Central memory CD8-positive, alpha-beta T cell (primary cell): ENCODE measurements around the gene SMTNL2.

Source experiments
- ATAC-seq: fragments of 150-1000 bp; cut with Tn5 transposase; replicated peaks from 2 replicates; pipeline ENCODE4 v1.10.0; 2022; ENCODE audit warnings: mild to moderate bottlenecking, moderate FRiP score, moderate number of reproducible peaks; ENCODE audit not compliant: poor library complexity, severe bottlenecking; ENCODE audit errors: extremely low read depth
- DNase-seq, 2 donors: peaks; one replicate each; pipeline ENCODE4 v3.0.0; 2021; ENCODE audit warnings: low spot score in 2 of 2
- H3K27ac Mint-ChIP-seq: one replicate; pipeline ENCODE4 v1.8.0; 2022; ENCODE audit warnings: low read depth, mild to moderate bottlenecking, moderate library complexity, mixed read lengths
- H3K27me3 Mint-ChIP-seq: one replicate; pipeline ENCODE4 v1.8.0; 2022; ENCODE audit warnings: mixed read lengths
- H3K36me3 Mint-ChIP-seq: one replicate; pipeline ENCODE4 v1.8.0; 2022; ENCODE audit warnings: mild to moderate bottlenecking, moderate library complexity, mixed read lengths; ENCODE audit not compliant: insufficient read depth
- H3K4me1 Mint-ChIP-seq: one replicate; pipeline ENCODE4 v1.8.0; 2022; ENCODE audit warnings: mixed read lengths
- H3K4me3 Mint-ChIP-seq: one replicate; pipeline ENCODE4 v1.8.0; 2022; ENCODE audit warnings: mild to moderate bottlenecking, moderate library complexity, mixed read lengths
- H3K9me3 Mint-ChIP-seq: one replicate; pipeline ENCODE4 v1.8.0; 2022; ENCODE audit warnings: mixed read lengths

SMTNL2 gene

DNA sequence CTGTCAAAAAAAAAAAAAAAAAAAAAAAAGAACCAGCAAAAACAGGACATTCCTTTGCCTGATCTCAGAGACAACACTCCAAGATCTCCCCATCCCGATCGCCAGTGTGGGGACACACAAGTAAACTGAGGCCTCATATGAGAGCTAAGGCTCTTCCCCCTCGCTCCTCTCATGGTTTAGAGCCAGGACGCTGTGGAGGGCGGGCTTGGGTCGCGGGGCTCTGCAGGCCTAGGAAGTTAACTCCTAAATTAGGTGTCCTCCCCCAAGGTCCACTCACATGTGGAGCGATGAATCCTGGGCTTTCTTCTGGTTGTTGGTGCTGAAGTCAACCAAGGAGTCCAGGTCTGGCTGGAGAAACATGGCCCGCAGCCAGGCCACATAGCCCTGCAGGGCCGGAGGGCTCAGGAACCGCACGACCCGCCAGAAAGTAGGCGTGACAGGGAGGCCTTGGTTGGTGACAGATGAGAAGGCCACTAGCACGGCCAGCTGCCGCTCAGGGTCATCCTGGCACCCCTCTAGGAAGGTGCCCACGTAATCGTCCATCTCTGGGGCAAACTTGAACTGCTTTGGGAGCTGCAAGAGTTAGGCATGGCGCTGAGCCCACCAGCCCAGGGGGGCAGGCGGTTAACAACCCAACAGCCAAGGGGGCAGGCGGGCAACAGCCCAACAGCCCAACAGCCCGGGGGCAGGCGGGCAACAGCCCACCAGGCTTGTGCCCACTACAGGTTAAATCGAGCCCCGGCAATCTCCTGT, 34.4 kb upstream of the SMTNL2 start:
- H3K4me1 Mint-ChIP-seq: peaks cover 14% of the 10 kb centered on the region
- no peak for ATAC-seq
- no peak for DNase-seq
- no peaks in the 10 kb centered on the region for H3K27me3 Mint-ChIP-seq
- H3K36me3 Mint-ChIP-seq: peaks cover 35% of the 10 kb centered on the region
- no peaks in the 10 kb centered on the region for H3K9me3 Mint-ChIP-seq
- H3K27ac Mint-ChIP-seq: no peak overlapping the region
- H3K4me3 Mint-ChIP-seq: no peak overlapping the region

DNA sequence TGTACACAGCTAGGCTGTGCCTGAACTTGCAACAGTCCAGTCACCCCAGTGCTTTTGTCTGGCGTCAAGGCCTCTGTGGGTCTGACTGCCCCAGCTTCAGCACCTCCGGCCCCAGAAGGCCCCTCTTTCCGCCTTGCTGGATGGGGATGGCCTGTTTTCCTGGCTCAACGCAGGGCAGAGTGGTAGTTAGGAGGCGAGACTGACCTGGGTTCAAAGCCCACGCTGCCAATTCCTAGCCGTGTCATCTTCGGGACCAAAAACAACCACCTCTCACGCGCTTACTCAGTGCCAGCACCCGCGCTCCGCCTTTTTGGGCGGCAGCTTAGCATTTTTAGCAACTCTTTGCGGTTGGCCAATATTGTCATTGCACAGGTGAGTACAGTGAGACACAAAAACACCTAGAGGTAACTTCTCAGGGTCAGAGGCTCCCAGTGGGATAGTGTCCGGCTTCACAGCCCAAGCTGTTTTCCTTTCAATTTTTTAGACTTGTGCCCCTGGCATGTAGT, 33.7 kb upstream of the SMTNL2 start:
- H3K4me1 Mint-ChIP-seq: peaks cover 21% of the 10 kb centered on the region
- no peak overlapping the region for H3K27ac Mint-ChIP-seq
- no peak for ATAC-seq
- H3K9me3 Mint-ChIP-seq: no peaks in the 10 kb centered on the region
- peaks cover 38% of the 10 kb centered on the region for H3K36me3 Mint-ChIP-seq
- DNase-seq: no peak
- H3K4me3 Mint-ChIP-seq: no peak overlapping the region
- no peaks in the 10 kb centered on the region for H3K27me3 Mint-ChIP-seq

DNA sequence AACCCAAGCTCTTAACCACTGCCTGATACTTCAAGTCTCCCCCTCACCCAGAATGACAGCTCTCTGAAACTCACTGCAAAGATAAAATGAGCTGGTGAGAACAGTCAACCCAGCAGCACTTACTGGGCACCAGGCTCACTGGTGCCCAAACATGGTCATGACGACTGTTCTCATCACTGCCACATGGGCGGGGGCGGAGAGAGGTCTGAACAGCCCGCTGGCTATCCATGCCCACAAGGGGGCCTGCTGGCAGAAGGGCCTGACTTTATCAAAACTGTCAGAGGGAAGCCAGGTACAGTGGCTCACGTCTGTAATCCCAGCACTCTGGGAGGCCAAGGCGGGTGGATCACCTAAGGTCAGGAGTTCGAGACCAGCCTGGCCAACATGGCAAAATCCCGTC, 33.2 kb upstream of the SMTNL2 start:
- no peaks in the 10 kb centered on the region for H3K27me3 Mint-ChIP-seq
- H3K36me3 Mint-ChIP-seq: peaks cover 34% of the 10 kb centered on the region
- no peaks in the 10 kb centered on the region for H3K9me3 Mint-ChIP-seq
- ATAC-seq: no peak
- H3K4me1 Mint-ChIP-seq: peaks cover 26% of the 10 kb centered on the region
- H3K4me3 Mint-ChIP-seq: no peak overlapping the region
- H3K27ac Mint-ChIP-seq: no peak overlapping the region
- DNase-seq: no peak

DNA sequence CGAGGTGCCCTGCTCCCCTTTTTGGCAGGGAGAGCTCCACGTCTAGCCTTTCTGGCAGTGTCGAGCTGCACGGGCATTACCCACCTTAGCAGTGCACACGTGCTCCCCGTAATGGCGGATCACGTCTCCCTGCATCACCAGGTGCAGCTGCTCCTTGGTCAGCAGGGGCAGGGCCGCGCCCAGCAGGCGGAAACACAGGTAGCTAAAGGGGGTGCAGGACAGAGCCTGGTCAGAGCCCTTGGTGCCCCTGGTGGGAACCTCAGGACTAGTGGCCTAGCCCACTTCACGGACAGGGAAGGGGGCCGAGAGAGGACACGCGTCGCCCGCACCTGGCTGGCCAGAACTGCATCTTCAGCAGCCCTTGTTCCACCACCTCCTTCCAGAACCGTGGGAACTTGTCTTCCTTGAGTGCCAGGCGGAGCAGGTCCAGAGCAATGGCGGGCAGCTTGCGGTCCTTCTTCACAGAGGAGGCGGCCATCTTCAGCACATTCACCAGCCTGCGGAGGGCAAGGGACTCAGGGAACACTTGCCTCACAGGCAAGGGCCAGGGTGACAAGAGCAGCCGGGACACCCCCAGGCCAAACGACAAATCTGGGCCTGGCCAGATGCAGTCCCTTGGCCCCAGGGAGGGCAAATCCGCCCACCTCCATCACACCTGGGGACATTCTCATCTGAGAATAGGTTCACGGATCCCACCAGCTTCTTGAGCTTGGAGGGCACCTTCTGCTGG, 32.4 kb upstream of the SMTNL2 start:
- Mint-ChIP-seq H3K9me3 (no peaks in the 10 kb centered on the region), H3K4me3 (no peak overlapping the region), H3K27ac (no peak overlapping the region), H3K36me3 (peaks cover 36% of the 10 kb centered on the region), H3K4me1 (peaks cover 27% of the 10 kb centered on the region), H3K27me3 (no peaks in the 10 kb centered on the region)
- DNase-seq: no peak
- no peak for ATAC-seq

DNA sequence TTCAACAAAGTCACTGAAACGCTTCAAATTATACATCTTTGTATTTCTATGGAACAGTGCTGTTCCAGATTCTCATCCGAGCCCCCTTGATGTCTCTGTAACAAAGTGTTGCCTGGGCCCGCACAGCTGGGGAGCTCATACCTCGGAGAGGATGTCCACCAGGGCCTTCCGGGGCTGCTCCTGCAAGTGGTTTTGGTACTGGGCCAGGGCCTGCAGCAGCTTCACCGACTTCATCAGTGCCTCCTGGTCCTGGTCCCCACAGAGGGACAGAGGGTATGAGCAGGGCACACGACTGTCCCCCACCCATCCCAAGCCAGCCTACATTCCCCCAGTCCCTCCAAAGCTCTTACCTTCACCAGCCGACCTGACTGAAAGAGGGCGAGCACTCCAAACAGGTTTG, 30.7 kb upstream of the SMTNL2 start:
- ATAC-seq (no peak), DNase-seq (no peak)
- no peaks in the 10 kb centered on the region for H3K27me3 Mint-ChIP-seq
- H3K9me3 Mint-ChIP-seq: no peaks in the 10 kb centered on the region
- peak overlapping the region; percentile 89 for H3K4me3 Mint-ChIP-seq
- H3K4me1 Mint-ChIP-seq: peaks cover 27% of the 10 kb centered on the region
- H3K27ac Mint-ChIP-seq: no peak overlapping the region
- peaks cover 32% of the 10 kb centered on the region for H3K36me3 Mint-ChIP-seq

DNA sequence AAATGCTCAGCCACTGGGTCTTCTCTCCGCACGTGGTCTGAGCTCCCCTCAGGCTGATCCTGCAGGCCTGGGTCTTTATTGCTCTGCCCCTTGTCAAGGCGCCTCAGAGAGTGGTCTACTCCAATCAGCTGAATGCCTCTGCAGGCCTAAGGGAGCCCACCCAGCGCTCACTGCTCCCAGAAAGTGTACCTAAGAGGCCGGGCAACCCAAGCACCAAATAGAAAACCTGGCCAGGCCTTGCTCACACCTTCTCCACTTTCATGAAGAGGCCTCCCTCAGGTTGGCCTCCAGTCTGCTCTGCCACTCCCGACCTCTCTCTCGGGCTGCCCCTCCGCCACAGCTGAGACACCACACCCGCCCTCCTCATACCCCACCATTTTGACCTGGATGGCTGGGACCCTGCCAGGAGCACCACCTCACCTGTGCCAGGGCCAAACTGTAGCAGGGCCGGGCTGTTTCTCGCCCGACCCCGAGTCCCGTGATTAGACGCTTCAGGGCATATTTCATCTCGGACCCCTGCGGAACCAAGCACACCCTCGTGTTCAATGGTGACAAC, 29.8 kb upstream of the SMTNL2 start:
- ATAC-seq (no peak), DNase-seq (no peak)
- Mint-ChIP-seq H3K4me1 (peaks cover 27% of the 10 kb centered on the region), H3K9me3 (no peaks in the 10 kb centered on the region), H3K27ac (peak overlapping the region; percentile 96), H3K36me3 (peaks cover 30% of the 10 kb centered on the region), H3K4me3 (peak overlapping the region; percentile 89), H3K27me3 (no peaks in the 10 kb centered on the region)

DNA sequence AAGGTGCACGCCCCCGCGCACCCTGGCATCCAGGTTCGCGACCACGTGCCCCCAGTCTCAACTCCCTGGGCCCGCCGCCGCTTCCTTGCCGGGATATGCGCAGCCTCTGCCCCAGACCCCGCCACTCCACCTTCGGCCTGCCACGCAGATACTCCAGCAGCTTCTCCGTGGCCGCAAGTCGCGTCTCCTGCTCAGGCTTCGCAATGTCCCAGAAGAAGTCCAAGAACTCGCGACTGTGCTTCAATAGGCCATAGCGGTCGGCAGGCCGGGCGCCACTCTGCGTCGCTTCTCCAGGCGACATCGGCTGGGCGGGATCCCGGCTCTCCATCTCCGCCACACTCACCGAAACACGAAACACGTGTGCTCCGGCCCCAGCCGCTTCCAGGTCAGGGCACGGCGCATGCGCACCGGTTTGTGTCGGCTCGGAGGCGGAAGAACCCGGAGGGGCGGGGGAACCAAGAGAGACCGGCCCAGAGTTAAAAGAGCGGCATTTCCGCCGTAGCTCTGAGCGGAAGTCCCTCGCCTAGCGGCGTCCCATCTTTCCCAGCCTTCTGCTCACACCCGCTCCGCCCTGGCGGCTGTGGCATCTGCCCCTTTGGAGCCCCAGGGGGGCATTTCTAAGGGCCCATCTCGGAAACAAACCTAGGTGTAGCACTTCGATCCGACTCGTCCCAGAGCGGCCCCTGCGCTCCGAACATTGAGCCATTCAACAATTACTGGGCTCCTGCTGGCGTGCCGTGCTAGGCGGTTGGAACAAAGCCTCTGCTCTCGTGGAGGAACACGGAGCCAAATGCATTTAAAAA, 29.1 kb upstream of the SMTNL2 start, which contains the start of gene MYBBP1A:
Gene MYBBP1A (minus strand): TSS at position 388 of the 803 bp plus-strand sequence. CDS start 60 bp downstream, at position 328.
- H3K27ac Mint-ChIP-seq: peak within 1 kb of the TSS; percentile 96
- H3K36me3 Mint-ChIP-seq: peaks cover 24% of the 10 kb centered on the region
- H3K4me1 Mint-ChIP-seq: peaks cover 27% of the 10 kb centered on the region
- H3K27me3 Mint-ChIP-seq: no peaks in the 10 kb centered on the region
- H3K4me3 Mint-ChIP-seq: peak within 1 kb of the TSS; percentile 89
- peak; percentile 95 for ATAC-seq
- H3K9me3 Mint-ChIP-seq: no peaks in the 10 kb centered on the region
- peak; percentile 89 to 92 for DNase-seq

DNA sequence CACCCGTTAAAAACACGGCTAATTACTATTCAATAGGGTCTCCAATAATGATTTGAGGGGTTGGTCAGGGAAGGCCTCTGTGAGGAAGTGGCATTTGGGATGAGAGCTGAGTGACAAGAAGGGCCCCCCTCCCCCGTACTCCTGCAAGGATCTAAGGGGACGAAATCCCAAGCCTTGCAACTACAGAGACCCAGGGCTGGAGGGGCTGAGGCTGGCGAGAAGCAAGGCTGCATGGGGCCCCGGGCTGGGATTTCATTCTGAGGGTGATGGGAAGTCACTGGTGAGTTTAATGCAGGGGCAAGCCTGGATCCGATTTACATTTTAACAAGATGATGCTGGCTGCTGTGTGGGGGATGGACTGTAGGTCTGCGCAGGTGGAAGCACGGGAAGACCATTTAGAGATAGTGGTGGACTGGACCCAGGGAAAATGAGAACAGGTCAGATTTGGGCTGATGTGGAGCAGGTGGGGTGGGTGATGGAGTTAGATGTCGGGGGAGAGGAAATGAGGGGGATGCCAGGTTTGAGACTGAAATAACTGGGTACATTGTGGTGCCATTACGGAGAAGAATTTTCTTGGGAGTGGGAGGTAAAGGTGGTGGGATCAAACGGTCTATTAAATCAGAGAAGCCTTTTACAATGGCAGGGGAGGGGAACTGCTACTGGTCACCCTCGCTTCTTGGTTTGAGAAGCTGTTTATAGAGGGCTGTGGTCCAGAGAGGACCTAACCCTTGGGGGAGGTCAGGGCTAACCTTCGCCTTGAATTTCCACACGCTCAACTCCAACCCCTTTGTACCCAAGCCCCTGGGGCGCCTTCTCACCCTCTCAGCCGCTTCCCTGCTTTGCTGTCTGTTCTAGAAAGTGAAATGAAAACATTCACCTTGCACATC, 28.2 kb upstream of the SMTNL2 start:
- Mint-ChIP-seq H3K4me1 (peaks cover 27% of the 10 kb centered on the region), H3K27me3 (no peaks in the 10 kb centered on the region), H3K36me3 (peaks cover 16% of the 10 kb centered on the region), H3K9me3 (no peaks in the 10 kb centered on the region), H3K4me3 (peak overlapping the region; percentile 89), H3K27ac (peak overlapping the region; percentile 96)
- DNase-seq: no peak
- ATAC-seq: no peak

DNA sequence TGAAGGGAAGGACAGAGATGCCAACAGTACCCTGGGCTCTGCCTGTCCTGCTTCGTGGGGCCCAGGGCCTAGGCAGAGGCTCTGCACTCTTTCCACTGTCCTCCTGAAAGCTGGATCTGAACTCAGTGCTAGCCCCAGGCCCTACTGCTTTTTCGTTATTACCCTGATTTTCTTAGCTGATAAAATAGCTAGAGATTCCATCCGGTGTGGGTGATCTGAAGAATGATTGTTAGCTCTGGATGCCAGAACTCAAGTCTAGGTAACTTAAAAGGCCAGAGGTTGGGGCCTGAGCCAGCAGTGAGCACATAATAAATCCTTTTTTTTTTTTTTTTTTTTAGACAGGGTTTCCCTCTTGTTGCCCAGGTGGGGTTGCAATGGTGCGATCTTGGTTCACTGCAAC, 27.3 kb upstream of the SMTNL2 start:
- DNase-seq: no peak
- H3K9me3 Mint-ChIP-seq: no peaks in the 10 kb centered on the region
- H3K36me3 Mint-ChIP-seq: peaks cover 11% of the 10 kb centered on the region
- peak overlapping the region; percentile 89 for H3K4me3 Mint-ChIP-seq
- ATAC-seq: no peak
- H3K27me3 Mint-ChIP-seq: no peaks in the 10 kb centered on the region
- H3K27ac Mint-ChIP-seq: no peak overlapping the region
- H3K4me1 Mint-ChIP-seq: peaks cover 30% of the 10 kb centered on the region

DNA sequence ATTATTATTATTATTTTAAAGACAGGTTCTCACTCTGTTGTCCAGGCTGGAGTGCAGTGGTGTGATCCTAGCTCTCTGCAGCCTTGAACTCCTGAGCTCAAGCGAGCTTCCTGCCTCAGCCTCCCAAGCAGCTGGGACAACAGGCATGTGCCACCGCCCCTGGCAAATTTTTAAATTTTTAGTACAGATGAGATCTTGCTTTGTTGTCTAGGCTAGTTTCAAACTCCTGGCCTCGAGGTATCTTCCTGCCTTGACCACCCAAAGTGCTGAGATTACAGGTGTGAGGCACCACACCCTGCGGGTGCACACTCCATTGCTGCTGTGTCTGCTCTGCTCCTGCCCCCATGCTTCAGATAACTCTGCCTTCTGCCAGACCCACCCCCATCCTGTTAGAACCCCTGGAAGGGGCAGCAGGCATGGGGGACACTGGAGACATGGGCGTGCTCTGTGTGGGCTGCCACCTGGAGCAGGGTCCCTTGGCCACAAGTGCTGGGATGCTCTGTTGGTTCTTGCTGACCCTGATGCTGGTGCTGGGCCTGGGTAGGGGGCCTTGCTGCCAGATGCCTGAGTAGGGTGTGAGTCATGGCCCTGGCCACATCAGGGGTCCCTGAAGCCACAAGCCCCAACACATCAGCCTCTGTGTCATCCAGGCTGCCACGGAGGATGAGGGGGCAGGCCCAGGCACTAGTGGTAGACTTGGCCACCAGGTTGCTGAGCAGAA, 26.5 kb upstream of the SMTNL2 start:
- DNase-seq: no peak
- Mint-ChIP-seq H3K27ac (no peak overlapping the region), H3K4me3 (no peak overlapping the region), H3K9me3 (no peaks in the 10 kb centered on the region), H3K36me3 (peaks cover 9% of the 10 kb centered on the region), H3K27me3 (no peaks in the 10 kb centered on the region), H3K4me1 (peaks cover 37% of the 10 kb centered on the region)
- ATAC-seq: no peak

DNA sequence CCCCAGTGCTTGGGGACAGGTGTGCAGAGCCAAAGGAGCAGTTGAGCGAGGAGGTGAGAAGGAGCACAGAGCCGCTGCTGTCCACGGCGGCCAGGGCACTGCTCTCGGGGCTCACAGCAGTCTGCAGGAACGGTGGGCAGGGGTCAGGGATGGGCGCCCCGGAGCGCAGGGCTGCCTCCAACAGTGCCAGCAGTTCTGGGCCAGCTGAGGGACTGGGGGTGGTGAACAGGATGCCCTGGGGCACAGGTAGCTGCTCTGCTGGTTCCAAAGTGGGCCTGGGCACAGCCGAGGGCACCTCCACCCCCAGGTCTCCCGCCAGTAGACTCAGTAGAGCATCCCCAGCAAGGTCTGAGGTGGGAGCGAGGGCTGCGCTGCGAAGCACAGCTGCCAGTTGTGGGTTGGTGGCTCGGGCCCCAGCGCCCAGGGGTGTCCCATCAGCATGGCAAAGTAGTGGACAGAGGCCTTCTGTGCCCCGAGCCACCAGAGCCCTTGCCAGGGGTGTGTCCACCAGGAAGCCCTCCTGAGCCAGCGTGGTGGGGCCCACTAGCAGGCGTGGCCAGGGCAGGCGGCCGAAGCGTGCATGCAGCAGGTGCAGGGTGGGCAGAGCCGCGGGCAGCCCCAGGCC, 25.9 kb upstream of the SMTNL2 start:
- ATAC-seq (no peak), DNase-seq (no peak)
- Mint-ChIP-seq H3K36me3 (peaks cover 9% of the 10 kb centered on the region), H3K4me3 (no peak overlapping the region), H3K4me1 (peaks cover 37% of the 10 kb centered on the region), H3K27me3 (no peaks in the 10 kb centered on the region), H3K27ac (no peak overlapping the region), H3K9me3 (no peaks in the 10 kb centered on the region)
